GM23338 (cell line): ENCODE results near the gene NEU4. TPM values are rescaled to one million over a fixed set of nuclear protein-coding genes. Genes with fewer than 3 reads are reported as not detected.

Experiments
- ATAC-seq: fragments of 200-7000 bp; cut with Tn5 transposase; 3 replicates; pipeline ENCODE4 v1.9.1; 2020
- DNase-seq: peaks from one replicate; pipeline ENCODE4 v3.0.0-alpha.2; 2015; ENCODE audit warnings: low spot score
- H2AFZ ChIP-seq: fragments of 200-600 bp; sonication (generic); 2 replicates; pipeline ENCODE4 v1.8.0; 2016; ENCODE audit warnings: antibody characterized with exemption, mild to moderate bottlenecking, moderate library complexity
- H3F3A ChIP-seq: fragments of 200-600 bp; sonication (generic); replicated peaks from 2 replicates; pipeline ENCODE4 v1.8.0; 2017; ENCODE audit warnings: antibody characterized with exemption, mixed run types, low read depth
- H3K27ac ChIP-seq: fragments of 200-600 bp; sonication (generic); 2 replicates; pipeline ENCODE4 v1.6.1; 2016; ENCODE audit warnings: low read depth
- H3K27me3 ChIP-seq: fragments of 200-600 bp; sonication (generic); 2 replicates; pipeline ENCODE4 v1.8.0; 2016; ENCODE audit warnings: mild to moderate bottlenecking, mixed run types, moderate library complexity; ENCODE audit not compliant: insufficient read depth
- H3K36me3 ChIP-seq: fragments of 200-600 bp; sonication (generic); 2 replicates; pipeline ENCODE4 v1.8.0; 2016; ENCODE audit warnings: mild to moderate bottlenecking; ENCODE audit not compliant: insufficient read depth
- H3K4me1 ChIP-seq: fragments of 200-600 bp; sonication (generic); 2 replicates; pipeline ENCODE4 v1.8.0; 2016; ENCODE audit warnings: mild to moderate bottlenecking, moderate library complexity; ENCODE audit not compliant: insufficient read depth
- H3K4me2 ChIP-seq: fragments of 200-600 bp; sonication (generic); 2 replicates; pipeline ENCODE4 v1.7.1; 2017; ENCODE audit warnings: mixed run types
- H3K4me3 ChIP-seq: fragments of 200-600 bp; sonication (generic); 2 replicates; pipeline ENCODE4 v1.6.1; 2016; ENCODE audit warnings: mixed run types
- H3K79me2 ChIP-seq: fragments of 200-600 bp; sonication (generic); replicated peaks from 2 replicates; pipeline ENCODE4 v1.8.0; 2017; ENCODE audit warnings: mild to moderate bottlenecking; ENCODE audit not compliant: insufficient read depth
- H3K9me2 ChIP-seq: fragments of 200-600 bp; sonication (generic); 2 replicates; pipeline ENCODE4 v1.8.0; 2017; ENCODE audit not compliant: insufficient read depth
- H4K20me1 ChIP-seq: fragments of 200-600 bp; sonication (generic); replicated peaks from 2 replicates; pipeline ENCODE4 v1.8.0; 2017; ENCODE audit warnings: mild to moderate bottlenecking; ENCODE audit not compliant: insufficient read depth
- H3K27ac Mint-ChIP-seq: 2 replicates; pipeline ENCODE4 v1.8.0; 2020; ENCODE audit warnings: inconsistent platforms, mild to moderate bottlenecking, moderate library complexity, mixed read lengths
- H3K27me3 Mint-ChIP-seq: 3 replicates; pipeline ENCODE4 v1.8.0; 2022; ENCODE audit warnings: low read depth, mild to moderate bottlenecking, moderate library complexity, mixed read lengths, inconsistent platforms; ENCODE audit not compliant: insufficient read depth, poor library complexity
- H3K36me3 Mint-ChIP-seq: 3 replicates; pipeline ENCODE4 v1.8.0; 2021; ENCODE audit warnings: low read depth, mild to moderate bottlenecking, inconsistent platforms, moderate library complexity, mixed read lengths
- H3K4me1 Mint-ChIP-seq: 3 replicates; pipeline ENCODE4 v1.8.0; 2020; ENCODE audit warnings: mild to moderate bottlenecking, inconsistent platforms, mixed read lengths
- H3K4me3 Mint-ChIP-seq: 3 replicates; pipeline ENCODE4 v1.8.0; 2021; ENCODE audit warnings: moderate library complexity, mild to moderate bottlenecking, inconsistent platforms, mixed read lengths
- H3K9me3 Mint-ChIP-seq: 3 replicates; pipeline ENCODE4 v1.8.0; 2020; ENCODE audit warnings: moderate library complexity, mild to moderate bottlenecking, inconsistent platforms, mixed read lengths
- CTCF ChIP-seq, 2 experiments: fragments of 200-600 bp in 1 of 2; sonication (generic) in 1 of 2; conservative IDR thresholded peaks; 2 replicates each; pipeline versions ENCODE4 v1.5.1 to v1.6.1; 2016 to 2017; ENCODE audit warnings: antibody characterized with exemption in 2 of 2, low read depth in 2 of 2, mild to moderate bottlenecking in 2 of 2, moderate library complexity in 1 of 2
- ETS1 ChIP-seq: IDR thresholded peaks from 2 replicates; pipeline ENCODE4 v1.6.1; 2016; ENCODE audit warnings: antibody characterized with exemption
- EZH2 ChIP-seq: fragments of 200-600 bp; sonication (generic); IDR thresholded peaks from one replicate; pipeline ENCODE4 v1.8.0; 2017; ENCODE audit warnings: antibody characterized with exemption, mild to moderate bottlenecking, low read depth; ENCODE audit not compliant: unreplicated experiment
- JUNB ChIP-seq: IDR thresholded peaks from one replicate; pipeline ENCODE4 v1.6.1; 2016; ENCODE audit warnings: antibody characterized with exemption; ENCODE audit not compliant: unreplicated experiment
- POLR2AphosphoS5 ChIP-seq: IDR thresholded peaks from 2 replicates; pipeline ENCODE4 v1.6.1; 2016; ENCODE audit warnings: antibody characterized with exemption, low read depth
- ZNF114 ChIP-seq: fragments of 250-450 bp; sonication (Bioruptor Pico); IDR thresholded peaks from 2 replicates; pipeline ENCODE4 v1.5.0; 2020; ENCODE audit warnings: mild to moderate bottlenecking, moderate library complexity
- polyA plus RNA-seq: library from polyadenylated mRNA; unstranded; fragments of >200 nt; fragmentation: Nextera tagmentation; extraction: Ambion mirVana; gene quantifications from 2 replicates; pipeline ENCODE4 v1.2.1, GENCODE V29; 2016
- total RNA-seq: library from RNA; depleted of rRNA; stranded (reverse); fragments of >200 nt; shearing (Covaris generic); gene quantifications from 2 replicates; pipeline ENCODE4 v1.2.3, GENCODE V29; 2014
- TF ChIP-seq, protein P1 (sequence below): fragments of 250-450 bp; sonication (Bioruptor Pico); IDR thresholded peaks from 2 replicates; pipeline ENCODE4 v1.5.0; 2020; ENCODE audit warnings: mild to moderate bottlenecking, moderate library complexity

NEU4 gene
- total and polyA plus RNA-seq, 2 experiments from 2014 or later = 0.29 to 1.2 TPM

DNA sequence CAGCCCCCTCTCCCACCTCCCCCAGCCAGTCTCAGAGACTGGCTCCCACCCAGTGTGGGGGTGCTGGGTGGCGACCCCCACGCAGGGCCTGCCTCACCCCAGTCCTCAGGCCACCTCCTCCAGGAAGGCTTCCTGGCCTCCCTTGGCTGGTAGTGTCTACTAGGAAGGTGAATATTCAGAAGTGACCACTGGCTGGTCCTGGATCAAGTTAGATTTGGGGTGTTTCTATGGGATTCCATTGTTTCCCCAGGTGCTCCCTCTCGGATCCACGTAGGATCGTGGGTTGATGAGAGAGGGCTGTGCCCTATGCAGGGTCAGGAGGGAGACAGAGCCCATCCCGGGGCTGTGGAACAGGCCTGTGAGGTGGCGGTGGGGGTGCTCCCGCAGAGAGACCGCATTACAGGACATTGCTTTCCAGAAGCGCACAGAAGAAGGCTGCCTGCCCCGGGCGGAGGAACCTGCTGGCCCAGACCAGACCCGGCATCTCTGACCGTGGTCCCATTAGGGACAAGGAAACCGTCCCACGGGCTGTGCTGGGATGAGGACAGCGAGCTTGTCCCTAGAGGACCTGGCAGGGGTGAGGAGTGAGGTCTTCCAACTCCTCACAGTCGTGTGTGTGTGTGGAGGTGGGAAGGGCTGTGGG is 46.4 kb downstream of the NEU4 start:
- H3K9me3 Mint-ChIP-seq = no peaks in the 10 kb centered on the region; the same call in 2 of the 3 replicates
- DNase-seq = no peak

More for the DNA sequence above, 46.4 kb downstream of the NEU4 start:
- TF ChIP-seq POLR2AphosphoS5 = no peak
- TF ChIP-seq ETS1 = no peak
- no peak for TF ChIP-seq ZNF114 (CRISPR knock-in tag)
- TF ChIP-seq EZH2 = no peak
- no peak for TF ChIP-seq CTCF (conservative IDR thresholded peaks at IDR 0.05; ENCODE audit: low read depth in 2 of 2)
- TF ChIP-seq, protein P1, sequence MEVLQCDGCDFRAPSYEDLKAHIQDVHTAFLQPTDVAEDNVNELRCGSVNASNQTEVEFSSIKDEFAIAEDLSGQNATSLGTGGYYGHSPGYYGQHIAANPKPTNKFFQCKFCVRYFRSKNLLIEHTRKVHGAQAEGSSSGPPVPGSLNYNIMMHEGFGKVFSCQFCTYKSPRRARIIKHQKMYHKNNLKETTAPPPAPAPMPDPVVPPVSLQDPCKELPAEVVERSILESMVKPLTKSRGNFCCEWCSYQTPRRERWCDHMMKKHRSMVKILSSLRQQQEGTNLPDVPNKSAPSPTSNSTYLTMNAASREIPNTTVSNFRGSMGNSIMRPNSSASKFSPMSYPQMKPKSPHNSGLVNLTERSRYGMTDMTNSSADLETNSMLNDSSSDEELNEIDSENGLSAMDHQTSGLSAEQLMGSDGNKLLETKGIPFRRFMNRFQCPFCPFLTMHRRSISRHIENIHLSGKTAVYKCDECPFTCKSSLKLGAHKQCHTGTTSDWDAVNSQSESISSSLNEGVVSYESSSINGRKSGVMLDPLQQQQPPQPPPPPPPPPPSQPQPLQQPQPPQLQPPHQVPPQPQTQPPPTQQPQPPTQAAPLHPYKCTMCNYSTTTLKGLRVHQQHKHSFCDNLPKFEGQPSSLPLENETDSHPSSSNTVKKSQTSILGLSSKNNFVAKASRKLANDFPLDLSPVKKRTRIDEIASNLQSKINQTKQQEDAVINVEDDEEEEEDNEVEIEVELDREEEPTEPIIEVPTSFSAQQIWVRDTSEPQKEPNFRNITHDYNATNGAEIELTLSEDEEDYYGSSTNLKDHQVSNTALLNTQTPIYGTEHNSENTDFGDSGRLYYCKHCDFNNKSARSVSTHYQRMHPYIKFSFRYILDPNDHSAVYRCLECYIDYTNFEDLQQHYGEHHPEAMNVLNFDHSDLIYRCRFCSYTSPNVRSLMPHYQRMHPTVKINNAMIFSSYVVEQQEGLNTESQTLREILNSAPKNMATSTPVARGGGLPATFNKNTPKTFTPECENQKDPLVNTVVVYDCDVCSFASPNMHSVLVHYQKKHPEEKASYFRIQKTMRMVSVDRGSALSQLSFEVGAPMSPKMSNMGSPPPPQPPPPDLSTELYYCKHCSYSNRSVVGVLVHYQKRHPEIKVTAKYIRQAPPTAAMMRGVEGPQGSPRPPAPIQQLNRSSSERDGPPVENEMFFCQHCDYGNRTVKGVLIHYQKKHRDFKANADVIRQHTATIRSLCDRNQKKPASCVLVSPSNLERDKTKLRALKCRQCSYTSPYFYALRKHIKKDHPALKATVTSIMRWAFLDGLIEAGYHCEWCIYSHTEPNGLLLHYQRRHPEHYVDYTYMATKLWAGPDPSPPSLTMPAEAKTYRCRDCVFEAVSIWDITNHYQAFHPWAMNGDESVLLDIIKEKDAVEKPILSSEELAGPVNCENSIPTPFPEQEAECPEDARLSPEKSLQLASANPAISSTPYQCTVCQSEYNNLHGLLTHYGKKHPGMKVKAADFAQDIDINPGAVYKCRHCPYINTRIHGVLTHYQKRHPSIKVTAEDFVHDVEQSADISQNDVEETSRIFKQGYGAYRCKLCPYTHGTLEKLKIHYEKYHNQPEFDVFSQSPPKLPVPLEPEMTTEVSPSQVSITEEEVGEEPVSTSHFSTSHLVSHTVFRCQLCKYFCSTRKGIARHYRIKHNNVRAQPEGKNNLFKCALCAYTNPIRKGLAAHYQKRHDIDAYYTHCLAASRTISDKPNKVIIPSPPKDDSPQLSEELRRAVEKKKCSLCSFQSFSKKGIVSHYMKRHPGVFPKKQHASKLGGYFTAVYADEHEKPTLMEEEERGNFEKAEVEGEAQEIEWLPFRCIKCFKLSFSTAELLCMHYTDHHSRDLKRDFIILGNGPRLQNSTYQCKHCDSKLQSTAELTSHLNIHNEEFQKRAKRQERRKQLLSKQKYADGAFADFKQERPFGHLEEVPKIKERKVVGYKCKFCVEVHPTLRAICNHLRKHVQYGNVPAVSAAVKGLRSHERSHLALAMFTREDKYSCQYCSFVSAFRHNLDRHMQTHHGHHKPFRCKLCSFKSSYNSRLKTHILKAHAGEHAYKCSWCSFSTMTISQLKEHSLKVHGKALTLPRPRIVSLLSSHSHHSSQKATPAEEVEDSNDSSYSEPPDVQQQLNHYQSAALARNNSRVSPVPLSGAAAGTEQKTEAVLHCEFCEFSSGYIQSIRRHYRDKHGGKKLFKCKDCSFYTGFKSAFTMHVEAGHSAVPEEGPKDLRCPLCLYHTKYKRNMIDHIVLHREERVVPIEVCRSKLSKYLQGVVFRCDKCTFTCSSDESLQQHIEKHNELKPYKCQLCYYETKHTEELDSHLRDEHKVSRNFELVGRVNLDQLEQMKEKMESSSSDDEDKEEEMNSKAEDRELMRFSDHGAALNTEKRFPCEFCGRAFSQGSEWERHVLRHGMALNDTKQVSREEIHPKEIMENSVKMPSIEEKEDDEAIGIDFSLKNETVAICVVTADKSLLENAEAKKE = no peak
- no peak for TF ChIP-seq JUNB
- Histone ChIP-seq H3K79me2 (no peaks in the 10 kb centered on the region), H3F3A (0 out of 2 replicates have a peak, but pooled peaks cover 4% of the 10 kb centered on the region), H3K4me3 (no peak overlapping the region), H3K27ac (no peak overlapping the region), H3K4me2 (no peak overlapping the region), H4K20me1 (no peaks in the 10 kb centered on the region), H3K4me1 (peaks cover 7% of the 10 kb centered on the region; the same call in 1 of the 2 replicates), H2AFZ (no peak overlapping the region), H3K9me2 (no peaks in the 10 kb centered on the region), H3K27me3 (no peaks in the 10 kb centered on the region), H3K36me3 (no peaks in the 10 kb centered on the region)
- ATAC-seq = no peak
- Mint-ChIP-seq H3K4me3 (no peak overlapping the region), H3K36me3 (no peaks in the 10 kb centered on the region), H3K4me1 (peaks cover 3% of the 10 kb centered on the region), H3K27me3 (peaks cover 6% of the 10 kb centered on the region), H3K27ac (no peak overlapping the region)
